Measurements from ENCODE around the gene PPP1R3G.

The PPP1R3G gene

DNA sequence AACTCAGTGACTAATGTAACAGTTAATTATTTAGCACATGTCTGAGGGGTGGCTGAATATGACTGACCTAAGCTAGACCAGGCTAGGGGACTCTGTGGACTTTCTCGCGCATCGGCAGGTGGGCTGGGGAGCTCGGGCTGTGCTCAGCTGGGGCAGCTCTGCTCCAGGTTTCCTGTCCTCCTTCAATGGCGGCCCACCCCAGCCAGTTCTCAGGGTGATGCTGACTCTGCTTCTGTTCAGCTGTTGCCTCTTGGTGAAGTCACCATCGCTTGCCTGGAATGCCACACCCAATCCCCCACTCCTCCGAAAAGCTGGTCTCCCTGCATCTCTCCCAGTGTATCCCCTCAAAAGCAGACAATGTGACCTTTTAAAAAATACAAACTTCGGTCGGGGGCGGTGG, 20.0 kb downstream of the PPP1R3G start:
- TF ChIP-seq POLR2AphosphoS5 (IDR thresholded peaks at IDR 0.05; ENCODE audit: low read depth, low read length), result no peak
- TF ChIP-seq FOXP2 (optimal IDR thresholded peaks at IDR 0.05; ENCODE audit: borderline replicate concordance, extremely low read depth, extremely low read length, insufficient read depth), result no peak
- no peak for TF ChIP-seq SIN3A (IDR thresholded peaks at IDR 0.05; ENCODE audit: borderline replicate concordance, insufficient read depth, low read length)
- TF ChIP-seq, protein P1, sequence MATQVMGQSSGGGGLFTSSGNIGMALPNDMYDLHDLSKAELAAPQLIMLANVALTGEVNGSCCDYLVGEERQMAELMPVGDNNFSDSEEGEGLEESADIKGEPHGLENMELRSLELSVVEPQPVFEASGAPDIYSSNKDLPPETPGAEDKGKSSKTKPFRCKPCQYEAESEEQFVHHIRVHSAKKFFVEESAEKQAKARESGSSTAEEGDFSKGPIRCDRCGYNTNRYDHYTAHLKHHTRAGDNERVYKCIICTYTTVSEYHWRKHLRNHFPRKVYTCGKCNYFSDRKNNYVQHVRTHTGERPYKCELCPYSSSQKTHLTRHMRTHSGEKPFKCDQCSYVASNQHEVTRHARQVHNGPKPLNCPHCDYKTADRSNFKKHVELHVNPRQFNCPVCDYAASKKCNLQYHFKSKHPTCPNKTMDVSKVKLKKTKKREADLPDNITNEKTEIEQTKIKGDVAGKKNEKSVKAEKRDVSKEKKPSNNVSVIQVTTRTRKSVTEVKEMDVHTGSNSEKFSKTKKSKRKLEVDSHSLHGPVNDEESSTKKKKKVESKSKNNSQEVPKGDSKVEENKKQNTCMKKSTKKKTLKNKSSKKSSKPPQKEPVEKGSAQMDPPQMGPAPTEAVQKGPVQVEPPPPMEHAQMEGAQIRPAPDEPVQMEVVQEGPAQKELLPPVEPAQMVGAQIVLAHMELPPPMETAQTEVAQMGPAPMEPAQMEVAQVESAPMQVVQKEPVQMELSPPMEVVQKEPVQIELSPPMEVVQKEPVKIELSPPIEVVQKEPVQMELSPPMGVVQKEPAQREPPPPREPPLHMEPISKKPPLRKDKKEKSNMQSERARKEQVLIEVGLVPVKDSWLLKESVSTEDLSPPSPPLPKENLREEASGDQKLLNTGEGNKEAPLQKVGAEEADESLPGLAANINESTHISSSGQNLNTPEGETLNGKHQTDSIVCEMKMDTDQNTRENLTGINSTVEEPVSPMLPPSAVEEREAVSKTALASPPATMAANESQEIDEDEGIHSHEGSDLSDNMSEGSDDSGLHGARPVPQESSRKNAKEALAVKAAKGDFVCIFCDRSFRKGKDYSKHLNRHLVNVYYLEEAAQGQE (IDR thresholded peaks at IDR 0.05; ENCODE audit: insufficient read depth in 1 of 2, low read depth in 2 of 2, low read length in 2 of 2), result no peak
- TF ChIP-seq TAF1 (IDR thresholded peaks at IDR 0.05; ENCODE audit: borderline replicate concordance, insufficient read depth, low read length), result no peak

DNA sequence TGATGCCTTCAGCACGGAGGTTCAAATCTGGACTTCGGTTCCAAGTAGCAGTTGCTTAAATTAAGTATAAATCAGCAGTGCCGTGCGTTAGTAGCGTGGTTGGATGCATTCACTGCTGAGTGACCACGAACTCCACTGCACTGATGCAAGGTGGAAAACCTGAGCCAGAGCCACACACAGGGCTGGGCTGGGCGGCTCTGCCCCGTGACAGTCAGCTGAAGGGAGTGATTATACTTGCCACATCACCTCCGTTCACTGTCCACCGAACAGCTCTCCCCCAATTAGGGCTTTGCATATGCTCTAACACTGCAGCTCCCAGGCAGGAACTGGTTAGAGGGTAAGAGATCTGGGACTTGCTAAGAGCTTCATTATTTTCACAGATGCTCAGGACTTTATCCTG, 22.2 kb downstream of the PPP1R3G start:
- TF ChIP-seq FOXP2 (optimal IDR thresholded peaks at IDR 0.05; ENCODE audit: borderline replicate concordance, extremely low read depth, extremely low read length, insufficient read depth) (no peak), SIN3A (IDR thresholded peaks at IDR 0.05; ENCODE audit: borderline replicate concordance, insufficient read depth, low read length) (no peak), TAF1 (IDR thresholded peaks at IDR 0.05; ENCODE audit: borderline replicate concordance, insufficient read depth, low read length) (no peak), POLR2AphosphoS5 (IDR thresholded peaks at IDR 0.05; ENCODE audit: low read depth, low read length) (no peak)
- TF ChIP-seq, protein P1 (IDR thresholded peaks at IDR 0.05; ENCODE audit: insufficient read depth in 1 of 2, low read depth in 2 of 2, low read length in 2 of 2), result no peak

DNA sequence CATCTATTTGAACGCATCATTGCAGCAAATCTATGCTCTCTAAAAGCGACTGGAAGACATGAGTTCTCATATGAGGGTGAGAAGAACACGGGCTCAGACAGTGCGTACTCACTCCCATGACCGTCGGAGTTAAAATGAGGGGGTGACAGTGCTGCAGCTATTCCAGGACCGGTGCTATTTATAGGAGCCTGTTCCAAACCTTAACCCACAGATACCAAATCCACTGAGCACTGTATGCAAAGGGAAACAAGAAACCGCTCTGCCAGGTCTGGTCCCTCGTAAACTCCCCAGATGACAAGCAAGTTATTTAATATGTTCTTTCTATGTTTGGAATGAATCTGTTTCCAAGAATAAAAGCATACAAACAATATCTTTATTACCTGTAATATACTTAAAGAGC, 22.9 kb downstream of the PPP1R3G start:
- TF ChIP-seq TAF1 (IDR thresholded peaks at IDR 0.05; ENCODE audit: borderline replicate concordance, insufficient read depth, low read length) (no peak), SIN3A (IDR thresholded peaks at IDR 0.05; ENCODE audit: borderline replicate concordance, insufficient read depth, low read length) (no peak), POLR2AphosphoS5 (IDR thresholded peaks at IDR 0.05; ENCODE audit: low read depth, low read length) (no peak), FOXP2 (optimal IDR thresholded peaks at IDR 0.05; ENCODE audit: borderline replicate concordance, extremely low read depth, extremely low read length, insufficient read depth) (no peak)
- TF ChIP-seq, protein P1 (IDR thresholded peaks at IDR 0.05; ENCODE audit: insufficient read depth in 1 of 2, low read depth in 2 of 2, low read length in 2 of 2), result no peak

DNA sequence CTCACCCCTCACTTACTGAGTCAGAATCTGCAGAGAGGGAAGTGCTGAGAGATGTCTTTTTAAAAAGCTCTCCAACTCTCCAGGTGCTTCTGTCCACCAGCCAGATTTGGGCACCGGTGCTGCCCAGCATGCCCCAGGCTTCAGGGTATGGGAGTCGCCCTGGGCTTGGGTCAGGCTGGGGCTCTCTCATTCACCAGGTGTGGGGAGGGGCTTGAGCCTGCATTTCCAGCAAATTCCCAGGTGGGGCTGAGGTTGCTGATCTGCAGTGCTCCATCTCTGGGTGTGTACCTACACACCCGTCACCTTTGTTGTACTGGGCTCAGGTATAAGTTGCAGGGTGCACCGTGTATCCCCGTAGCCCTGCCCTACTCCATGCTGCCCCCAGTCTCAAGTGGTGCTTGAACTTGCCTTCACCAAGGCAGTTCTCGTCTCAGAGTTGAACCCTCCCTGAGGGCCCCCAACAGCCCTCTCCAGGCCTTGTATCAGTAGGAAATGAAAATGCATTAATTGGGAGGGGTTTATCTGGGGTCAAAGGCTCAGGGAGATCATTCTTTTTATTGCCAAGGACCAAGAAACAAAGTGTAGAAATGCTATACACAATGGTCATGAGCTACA, 23.5 kb downstream of the PPP1R3G start:
- TF ChIP-seq POLR2AphosphoS5 (IDR thresholded peaks at IDR 0.05; ENCODE audit: low read depth, low read length), result no peak

DNA sequence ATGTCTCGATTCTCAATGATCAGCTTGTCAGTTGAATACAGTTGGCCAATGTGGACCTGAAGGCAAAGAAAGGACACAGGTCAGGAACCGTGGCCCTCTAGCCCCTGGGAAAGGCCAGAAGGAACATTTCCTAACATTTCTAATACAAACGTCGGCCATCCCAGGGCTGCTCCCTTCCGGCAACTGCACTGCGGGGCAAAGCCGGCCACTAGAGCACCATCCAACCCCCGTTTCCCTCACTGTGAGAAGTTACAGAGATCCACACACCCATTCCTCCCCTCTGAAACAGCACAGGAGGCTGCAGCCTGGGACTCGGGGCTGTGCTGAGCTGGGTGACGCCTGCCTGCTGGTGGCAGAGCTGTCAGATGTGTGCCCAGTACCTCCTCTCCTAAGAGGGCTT, 24.3 kb downstream of the PPP1R3G start:
- TF ChIP-seq POLR2AphosphoS5 (IDR thresholded peaks at IDR 0.05; ENCODE audit: low read depth, low read length) (no peak), FOXP2 (optimal IDR thresholded peaks at IDR 0.05; ENCODE audit: borderline replicate concordance, extremely low read depth, extremely low read length, insufficient read depth) (no peak), SIN3A (IDR thresholded peaks at IDR 0.05; ENCODE audit: borderline replicate concordance, insufficient read depth, low read length) (no peak), TAF1 (IDR thresholded peaks at IDR 0.05; ENCODE audit: borderline replicate concordance, insufficient read depth, low read length) (no peak)
- TF ChIP-seq, protein P1 (IDR thresholded peaks at IDR 0.05; ENCODE audit: insufficient read depth in 1 of 2, low read depth in 2 of 2, low read length in 2 of 2), result no peak

All from PFSK-1 (cell line).